Hematopoietic multipotent progenitor cell treated with erythropoietin and hydrocortisone succinate and interleukin-3 and kit ligand, for 6 days (in vitro differentiated cells): ENCODE measurements around the gene CLASRP.
"Not testable (repeated sequence)": the region's sequence is repeated elsewhere in the genome, so short reads cannot be mapped to it uniquely, and the experiment has no call there.

ENCODE experiments used
- DNase-seq: peaks from one replicate; pipeline ENCODE4 v3.0.0-alpha.2; 2015

CLASRP gene, protein sequence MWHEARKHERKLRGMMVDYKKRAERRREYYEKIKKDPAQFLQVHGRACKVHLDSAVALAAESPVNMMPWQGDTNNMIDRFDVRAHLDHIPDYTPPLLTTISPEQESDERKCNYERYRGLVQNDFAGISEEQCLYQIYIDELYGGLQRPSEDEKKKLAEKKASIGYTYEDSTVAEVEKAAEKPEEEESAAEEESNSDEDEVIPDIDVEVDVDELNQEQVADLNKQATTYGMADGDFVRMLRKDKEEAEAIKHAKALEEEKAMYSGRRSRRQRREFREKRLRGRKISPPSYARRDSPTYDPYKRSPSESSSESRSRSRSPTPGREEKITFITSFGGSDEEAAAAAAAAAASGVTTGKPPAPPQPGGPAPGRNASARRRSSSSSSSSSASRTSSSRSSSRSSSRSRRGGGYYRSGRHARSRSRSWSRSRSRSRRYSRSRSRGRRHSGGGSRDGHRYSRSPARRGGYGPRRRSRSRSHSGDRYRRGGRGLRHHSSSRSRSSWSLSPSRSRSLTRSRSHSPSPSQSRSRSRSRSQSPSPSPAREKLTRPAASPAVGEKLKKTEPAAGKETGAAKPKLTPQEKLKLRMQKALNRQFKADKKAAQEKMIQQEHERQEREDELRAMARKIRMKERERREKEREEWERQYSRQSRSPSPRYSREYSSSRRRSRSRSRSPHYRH

DNA sequence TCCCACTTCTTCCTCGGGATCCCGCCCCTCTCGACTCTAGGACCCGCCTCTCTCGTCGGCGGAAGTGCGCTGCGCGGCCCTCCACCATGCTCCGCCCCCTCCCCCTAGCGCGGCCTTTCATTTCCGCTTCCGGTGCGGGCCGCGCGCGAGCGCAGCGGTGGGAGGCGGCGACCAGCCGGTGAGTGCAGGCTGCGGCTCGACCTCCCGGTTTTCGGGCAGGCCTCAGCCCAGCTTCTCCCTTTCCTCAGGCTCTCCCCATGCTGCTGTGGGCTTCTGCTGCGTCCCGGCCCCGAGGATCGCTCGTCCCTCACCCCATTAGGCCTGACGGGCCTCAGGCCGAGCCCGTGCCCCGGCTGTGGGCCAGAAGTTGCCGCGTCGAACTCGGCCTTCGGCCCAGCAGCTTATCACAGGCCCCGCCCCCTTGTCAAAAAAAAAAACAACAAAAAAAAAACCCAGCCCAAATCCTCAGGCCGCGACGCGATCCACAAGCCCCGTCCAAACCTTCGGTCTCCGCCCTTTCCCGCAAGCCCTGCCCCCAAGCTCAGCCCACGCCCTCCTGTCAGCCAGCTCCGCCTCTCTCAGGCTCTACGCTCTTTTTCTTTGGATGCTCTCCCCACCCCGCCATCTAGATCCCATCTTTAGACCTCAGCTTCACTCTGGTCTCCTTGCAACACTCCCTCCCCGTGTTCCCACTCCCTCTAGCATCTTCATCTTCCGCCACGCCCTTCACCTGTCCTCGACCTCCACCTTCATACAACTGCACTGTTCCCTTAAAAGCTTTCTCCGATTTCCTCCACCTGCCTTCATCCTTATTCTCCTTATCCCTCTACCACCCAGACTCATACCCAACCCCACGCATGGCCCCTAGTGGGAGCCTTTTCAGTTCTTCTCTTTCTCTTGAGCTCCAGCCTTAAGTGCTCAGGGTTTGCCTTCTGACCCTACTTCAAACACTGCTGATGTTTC lies at the start of gene CLASRP:
Gene CLASRP, plus strand, starts transcription at position 115 of the 963 bp plus-strand sequence. CDS start 1,168 bp downstream, outside the sequence.
- peak; percentile 96 for DNase-seq

DNA sequence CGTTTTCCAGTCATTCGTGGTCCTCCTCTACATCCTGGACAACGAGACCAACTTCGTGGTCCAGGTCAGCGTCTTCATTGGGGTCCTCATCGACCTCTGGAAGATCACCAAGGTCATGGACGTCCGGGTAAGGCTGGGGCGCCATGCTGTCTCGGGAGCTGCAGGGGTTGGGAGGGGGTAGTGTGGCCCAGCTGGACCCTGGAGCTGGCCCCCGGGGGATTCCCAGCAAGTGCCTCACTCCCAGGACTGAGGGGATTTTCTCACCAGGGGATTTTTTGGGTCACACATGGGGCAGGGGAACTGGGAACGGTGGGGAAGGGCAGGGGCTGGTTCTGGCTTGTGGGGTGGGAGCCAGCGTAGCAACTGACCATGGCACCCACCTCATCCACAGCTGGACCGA lies 48.4 kb upstream of the CLASRP start:
- DNase-seq = no peak

DNA sequence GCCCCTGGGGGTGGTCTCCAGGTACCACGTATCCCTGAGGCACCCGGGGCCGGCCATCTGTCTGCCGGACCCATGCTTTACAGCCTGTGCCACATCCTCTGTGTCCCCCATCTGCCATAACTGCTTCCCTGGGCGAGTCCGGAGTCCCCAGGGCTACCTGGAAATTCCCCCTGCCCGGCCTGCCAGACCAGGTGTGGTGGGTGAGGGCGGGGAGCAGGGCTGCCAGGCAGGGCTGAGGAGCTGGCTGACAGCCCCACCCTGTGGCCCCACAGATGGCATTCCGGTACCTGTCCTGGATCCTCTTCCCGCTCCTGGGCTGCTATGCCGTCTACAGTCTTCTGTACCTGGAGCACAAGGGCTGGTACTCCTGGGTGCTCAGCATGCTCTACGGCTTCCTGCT lies 47.9 kb upstream of the CLASRP start:
- no peak for DNase-seq

DNA sequence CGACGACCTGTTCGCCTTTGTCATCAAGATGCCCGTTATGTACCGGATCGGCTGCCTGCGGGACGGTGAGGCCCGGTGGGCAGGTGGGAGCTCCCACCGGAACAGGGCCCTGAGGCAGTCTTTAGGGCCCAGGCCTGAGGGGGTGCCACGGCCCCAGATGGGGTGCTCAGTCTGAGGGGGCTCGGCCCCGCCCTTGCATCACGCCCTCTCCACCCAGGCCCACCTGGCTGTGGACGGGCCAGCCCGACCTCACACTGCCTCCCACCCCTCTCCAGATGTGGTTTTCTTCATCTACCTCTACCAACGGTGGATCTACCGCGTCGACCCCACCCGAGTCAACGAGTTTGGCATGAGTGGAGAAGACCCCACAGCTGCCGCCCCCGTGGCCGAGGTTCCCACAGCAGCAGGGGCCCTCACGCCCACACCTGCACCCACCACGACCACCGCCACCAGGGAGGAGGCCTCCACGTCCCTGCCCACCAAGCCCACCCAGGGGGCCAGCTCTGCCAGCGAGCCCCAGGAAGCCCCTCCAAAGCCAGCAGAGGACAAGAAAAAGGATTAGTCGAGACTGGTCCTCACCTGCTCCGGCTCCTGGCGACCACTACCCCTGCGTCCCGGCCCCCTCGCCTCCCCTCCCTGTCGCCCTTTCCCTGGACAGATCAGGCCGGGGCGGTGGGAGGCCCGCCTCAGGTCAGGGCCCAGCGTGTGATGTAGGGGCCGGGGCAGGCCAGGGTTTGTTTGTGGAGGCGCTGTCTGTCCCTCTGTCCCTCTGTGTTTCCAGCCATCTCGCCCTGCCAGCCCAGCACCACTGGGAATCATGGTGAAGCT lies 46.3 kb upstream of the CLASRP start:
- DNase-seq = no peak

DNA sequence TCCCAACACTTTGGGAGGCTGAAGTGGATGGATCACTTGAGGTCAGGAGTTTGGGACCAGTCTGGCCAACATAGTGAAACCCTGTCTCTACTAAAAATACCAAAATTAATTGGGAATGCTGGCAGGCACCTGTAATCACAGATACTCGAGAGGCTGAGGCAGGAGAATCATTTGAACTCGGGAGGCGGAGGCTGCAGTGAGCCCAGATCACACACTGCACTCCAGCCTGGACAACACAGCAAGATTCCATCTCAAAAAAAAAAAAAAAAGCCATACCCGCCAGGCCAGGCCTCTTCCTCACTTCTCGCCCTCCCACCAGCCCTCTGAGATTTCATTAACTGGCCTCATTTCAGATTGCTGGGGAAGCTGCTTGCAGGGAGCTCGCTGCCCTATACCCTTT lies 45.3 kb upstream of the CLASRP start:
- no peak for DNase-seq

DNA sequence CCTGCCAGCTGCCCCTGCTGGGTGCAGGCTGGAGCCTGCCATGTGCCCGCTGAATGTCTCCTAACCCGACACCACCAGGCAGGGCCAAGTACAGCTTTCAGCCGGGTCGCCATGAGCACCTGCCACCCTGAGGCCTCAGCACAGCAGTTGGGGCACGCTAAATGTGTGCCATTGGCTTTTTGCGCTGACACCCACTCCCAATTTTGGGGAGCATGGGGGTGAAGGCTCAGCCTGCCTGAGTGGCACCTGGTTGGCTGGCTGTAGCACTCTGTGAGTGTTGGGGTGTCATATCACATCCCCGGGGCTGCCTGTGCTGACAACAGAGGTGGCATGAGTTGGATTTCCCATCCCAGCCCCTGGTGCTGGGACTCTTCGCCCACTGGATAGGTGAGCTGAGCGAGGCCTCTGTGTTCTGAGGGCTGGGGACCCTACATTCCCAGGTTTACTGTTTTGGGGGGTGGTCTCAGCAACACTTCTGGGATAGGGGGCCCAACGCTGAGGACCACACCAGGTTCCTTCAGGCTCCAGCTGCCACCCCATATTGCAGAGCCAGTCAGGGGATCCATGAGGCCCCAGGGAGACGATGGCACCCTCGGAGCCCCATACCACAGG lies 44.8 kb upstream of the CLASRP start:
- DNase-seq = no peak

DNA sequence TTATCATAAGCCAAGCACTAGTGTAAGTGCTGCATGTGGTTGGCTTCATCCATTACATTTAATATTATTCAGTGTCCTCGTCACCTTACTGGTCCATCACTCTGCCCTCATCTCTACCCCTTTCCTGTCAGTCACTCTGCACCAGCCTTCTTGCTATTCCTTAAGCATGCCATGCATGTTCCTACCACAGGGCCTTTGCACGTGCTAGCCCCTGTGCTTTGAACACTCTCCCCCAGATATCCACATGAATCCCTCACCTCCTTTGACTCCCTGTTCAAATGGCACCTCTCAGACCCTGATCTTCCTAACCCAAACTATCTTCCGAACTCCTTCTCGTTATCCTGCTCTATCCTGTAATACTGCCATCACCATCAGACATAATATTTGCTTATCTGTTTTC lies 40.8 kb upstream of the CLASRP start:
- DNase-seq = no peak

DNA sequence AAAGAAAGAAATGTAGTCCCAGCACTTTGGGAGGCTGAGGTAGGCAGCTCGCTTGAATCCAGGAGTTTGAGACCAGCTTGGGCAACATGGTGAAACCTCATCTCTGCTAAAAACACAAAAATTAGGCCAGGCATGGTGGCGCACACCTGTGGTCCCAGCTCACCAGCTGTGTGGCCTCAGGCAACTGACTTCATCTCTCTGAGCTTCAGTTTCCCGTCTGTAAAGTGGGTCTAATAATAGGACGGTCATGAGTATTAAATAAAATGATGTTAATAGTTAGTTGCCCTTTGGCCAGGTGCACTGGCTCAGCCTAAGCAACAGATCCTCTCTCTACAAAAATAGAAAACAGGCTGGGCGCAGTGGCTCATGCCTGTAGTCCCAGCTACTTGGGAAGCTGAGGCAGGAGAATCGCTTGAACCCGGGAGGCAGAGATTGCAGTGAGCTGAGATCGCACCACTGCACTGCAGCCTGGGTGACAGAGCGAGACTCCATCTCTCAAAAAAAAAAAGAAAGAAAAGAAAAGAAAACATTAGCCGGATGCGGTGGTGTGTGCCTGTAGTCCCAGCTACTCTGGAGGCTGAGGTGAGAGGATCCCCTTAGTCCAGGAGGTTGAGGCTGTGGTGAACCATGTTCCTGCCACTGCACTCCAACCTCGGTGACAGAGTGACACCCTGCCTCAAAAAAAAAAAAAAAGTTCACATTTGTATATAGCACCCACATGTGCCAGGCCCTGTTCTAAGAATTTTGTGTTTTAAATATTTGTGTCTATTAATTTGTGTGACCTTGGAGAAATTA lies 39.5 kb upstream of the CLASRP start:
- DNase-seq = not testable (repeated sequence)

DNA sequence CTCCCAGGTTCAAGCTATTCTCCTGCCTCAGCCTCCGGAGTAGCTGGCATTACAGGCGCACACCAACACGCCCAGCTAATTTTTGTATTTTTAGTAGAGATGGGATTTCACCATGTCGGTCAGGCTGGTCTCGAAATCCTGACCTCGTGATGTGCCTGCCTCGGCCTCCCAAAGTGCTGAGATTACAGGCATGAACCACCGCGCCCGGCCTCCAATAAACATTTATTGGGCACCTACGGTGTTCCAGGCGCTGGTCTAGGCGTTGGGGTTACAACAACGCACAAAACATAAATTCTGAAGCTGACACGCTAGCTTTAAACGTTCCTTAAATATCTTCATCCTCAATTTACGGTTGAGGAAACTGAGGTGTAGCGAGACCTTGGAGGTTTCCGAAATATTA lies 38.2 kb upstream of the CLASRP start:
- DNase-seq = not testable (repeated sequence)

DNA sequence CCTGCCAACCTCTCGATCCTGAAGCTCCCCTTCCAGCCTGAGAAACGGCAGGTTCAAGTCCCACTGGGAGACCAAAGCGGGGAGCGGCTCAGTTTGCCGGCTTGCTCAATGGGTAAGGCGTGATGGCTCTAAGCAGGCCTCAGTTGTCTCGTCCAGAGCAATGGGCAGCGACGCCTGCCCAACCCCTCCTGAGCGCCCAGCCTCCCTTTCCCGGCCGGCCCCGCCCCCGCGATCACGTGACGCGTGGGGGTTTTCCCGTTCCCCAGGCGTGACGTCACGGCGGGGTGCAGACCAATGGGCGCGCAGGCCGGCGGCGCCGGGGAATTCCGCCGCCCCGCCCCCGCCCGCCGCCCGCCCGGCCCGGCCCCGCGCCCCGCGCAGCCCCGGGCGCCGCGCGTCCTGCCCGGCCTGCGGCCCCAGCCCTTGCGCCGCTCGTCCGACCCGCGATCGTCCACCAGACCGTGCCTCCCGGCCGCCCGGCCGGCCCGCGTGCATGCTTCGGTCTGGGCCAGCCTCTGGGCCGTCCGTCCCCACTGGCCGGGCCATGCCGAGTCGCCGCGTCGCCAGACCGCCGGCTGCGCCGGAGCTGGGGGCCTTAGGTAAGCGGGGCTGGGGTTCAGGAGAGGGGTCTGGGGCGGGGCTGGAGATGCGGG lies 37.6 kb upstream of the CLASRP start, which contains the start of gene RELB:
Gene RELB, plus strand, starts transcription at position 378 of the 653 bp plus-strand sequence. Its CDS starts 116 bp downstream, at position 494.
- DNase-seq = peak; percentile 93

DNA sequence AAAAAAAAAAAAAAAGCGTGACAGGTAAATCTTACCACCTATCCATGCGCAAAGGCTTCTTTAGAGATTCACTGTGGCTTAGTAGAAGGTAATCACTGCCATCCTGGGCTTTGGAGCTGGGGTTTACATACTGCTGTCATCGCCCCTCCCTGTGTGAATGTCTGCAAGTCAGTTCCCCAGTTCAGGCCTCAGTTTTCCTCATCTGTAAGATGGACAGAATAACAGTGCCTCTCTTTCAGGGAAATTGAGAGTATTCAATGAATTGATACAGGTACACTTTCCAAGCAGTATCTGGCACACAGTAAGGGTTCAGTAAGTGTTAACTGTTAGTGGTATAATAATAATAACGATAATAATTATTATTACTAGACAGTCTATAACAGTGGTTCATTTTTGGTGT lies 35.4 kb upstream of the CLASRP start:
- DNase-seq = no peak

DNA sequence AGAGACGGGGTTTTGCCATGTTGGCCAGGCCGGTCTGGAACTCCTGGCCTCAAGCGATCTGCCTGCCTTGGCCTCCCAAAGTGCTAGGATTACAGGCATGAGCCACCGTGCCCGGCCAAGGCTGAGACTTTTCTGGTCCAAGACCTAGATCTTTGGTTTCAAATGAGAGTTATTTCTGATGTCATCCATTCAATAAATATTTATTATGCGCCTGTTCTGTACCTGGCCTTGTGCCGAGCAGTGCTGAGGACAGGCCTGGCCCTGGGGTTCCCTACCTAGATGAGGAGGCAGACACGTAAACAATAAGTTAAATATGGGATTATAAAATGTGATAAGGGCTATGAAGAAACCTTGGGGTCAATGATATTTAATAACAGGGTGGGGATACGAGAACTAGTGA lies 33.1 kb upstream of the CLASRP start:
- no peak for DNase-seq

DNA sequence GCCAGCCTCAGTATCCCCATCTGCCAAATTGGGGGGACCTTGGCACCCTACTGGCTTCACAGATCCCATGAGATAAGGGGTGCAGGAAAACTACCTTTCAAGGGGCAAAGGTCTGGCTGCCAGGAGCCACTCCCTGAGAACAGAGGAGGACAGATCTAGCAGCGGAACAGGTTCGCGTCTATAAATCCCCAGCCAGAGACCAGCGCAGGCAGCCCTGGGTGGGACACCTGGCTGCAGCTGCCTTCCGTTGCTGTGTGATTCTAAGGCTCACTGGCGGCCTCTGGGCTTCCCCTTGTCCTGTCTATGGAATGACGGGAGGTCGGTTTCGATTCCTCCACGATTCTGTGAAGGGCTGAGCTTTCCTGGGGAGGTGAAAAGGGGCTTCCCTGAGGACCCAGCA lies 30.3 kb upstream of the CLASRP start:
- DNase-seq = no peak

DNA sequence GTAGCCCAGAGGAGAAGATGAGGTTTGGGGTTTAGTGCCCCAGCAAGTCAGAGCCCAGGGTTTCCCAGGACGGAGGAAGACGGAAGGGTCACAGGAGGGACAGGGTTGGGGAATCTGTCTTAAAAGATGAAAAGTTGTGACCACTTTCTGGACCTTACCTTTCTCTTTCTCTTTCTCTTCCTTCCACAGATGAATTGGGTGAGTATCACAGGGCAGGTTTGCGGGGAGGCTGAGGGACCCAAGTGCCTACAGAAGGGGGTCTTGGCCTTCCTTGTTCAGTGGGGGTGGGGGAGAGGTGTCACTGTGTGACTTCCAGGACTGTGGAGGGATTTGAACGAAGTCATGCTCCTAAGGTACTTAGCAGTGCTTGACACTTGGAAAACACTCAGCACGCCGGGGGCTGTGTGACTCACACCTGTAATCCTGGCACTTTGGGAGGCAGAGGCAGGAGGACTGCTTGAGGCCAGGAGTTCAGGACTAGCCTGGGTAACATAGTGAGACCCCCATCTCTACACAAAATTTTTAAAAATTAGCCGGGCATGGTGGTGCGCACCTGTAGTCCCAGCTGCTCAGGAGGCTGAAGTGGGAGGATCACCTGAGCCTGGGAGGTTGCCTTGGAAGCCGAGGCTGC lies 29.1 kb upstream of the CLASRP start:
- no peak for DNase-seq

DNA sequence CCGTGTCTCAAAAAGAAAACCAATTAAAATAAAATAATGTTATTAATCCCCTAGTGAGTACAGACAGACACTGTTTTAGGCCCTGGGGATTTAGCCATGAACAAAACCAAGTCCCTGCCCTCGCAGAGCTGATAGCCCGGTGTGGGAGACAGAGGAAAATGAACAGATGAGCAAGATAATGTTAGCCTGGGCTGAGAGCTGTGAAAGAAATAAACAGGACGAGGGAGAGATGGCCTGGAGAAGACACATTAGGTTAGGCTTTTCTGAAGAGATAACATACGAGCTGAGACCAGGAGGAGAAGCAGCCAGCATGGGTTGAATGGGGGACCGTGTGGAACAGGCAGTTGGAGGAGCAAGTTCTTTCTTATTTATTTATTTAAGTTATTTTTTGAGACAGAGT lies 28.5 kb upstream of the CLASRP start:
- peak; percentile 24 for DNase-seq

DNA sequence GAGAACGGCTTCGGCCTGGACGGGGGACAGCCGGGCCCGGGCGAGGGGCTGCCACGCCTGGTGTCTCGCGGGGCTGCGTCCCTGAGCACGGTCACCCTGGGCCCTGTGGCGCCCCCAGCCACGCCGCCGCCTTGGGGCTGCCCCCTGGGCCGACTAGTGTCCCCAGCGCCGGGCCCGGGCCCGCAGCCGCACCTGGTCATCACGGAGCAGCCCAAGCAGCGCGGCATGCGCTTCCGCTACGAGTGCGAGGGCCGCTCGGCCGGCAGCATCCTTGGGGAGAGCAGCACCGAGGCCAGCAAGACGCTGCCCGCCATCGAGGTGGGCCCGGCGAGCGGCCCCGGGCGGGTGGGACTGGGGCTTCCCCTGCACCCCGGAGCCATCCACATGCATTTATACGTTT lies 26.9 kb upstream of the CLASRP start:
- DNase-seq = no peak

DNA sequence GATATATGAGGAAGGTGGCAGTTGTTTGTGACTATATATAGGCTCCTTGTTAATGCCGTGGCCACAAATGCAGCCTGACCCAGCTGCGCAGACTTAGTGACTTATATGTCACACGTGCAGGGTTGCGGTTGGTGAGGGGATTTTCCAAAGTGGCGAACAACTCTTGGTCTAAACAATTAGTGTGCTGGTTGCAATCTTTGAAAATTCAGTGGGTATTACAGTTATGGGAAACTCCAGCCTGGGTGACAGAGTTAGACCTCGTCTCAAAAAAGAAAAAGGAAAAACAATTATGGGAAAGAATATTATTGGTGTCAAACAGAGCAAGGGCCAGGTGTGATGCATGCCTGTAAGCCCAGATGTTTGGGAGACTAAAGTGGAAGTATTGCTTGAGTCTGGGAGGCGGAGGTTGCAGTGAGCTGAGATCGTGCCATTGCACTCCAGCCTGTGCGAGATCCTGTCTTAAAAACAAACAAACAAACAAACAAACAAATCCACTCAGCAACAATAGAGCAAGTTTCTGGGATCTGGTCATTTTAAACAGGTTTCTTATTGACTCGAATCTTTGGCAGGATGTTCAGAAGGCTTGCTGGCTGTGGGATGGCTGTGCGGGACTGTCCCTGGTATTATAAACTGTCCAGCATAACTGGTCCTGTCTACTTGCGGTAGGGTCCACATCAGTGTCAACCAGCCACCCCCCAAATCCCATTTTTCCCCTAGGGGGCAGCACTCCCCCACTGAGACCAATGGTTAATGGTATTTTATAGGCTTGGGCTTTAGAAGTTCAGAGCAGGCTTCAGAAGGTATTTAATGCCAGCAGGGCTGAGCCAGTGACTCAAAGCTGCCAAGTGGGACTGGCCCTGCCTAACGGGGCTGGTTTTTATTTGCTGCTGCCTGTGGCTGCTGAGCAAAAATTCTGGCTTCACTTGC lies 22.2 kb upstream of the CLASRP start:
- peak; percentile 86 for DNase-seq

DNA sequence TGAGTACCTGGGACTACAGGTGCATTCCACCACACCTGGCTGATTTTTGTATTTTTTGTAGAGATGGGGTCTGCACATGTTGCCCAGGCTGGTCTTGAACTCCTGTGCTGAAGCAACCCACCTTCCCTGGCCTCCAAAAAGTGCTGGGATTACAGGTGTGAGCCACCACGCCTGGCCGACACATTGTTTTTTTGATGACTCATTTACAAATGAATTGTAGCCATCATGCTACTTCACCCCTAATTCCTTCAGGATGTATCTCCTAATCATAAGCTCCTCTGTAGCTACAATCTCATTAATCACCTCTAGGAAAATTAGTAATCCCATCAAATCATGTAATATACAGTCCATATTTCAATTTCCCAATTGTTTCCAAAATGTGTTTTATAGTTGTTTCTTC lies 19.7 kb upstream of the CLASRP start:
- no peak for DNase-seq

DNA sequence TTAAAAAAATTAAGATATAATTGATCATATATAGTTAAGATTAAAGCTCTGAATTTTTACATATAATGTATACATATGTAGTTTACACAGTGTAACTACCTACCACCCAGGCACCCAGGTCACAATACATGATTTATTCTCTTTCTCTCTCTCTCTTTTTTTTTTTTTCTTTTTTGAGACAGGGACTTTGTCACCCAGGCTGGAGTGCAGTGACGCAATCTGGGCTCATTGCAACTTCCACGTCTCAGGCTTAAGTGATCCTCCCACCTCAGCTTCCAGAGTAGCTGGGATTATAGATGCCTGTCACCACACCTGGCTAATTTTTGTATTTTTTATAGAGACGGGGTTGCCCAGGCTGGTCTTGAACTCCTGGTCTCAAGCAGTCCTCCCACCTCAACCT lies 18.8 kb upstream of the CLASRP start:
- no peak for DNase-seq
